GM12872 (cell line): ENCODE results near the gene ZNF714.

Source experiments
- CTCF ChIP-seq: IDR thresholded peaks from 3 replicates; pipeline ENCODE4 v1.5.1; 2011; ENCODE audit warnings: low read depth, mild to moderate bottlenecking, low read length, moderate library complexity; ENCODE audit not compliant: insufficient read depth

The ZNF714 gene

GRCh38 chr19:21115430-21115829, 33.4 kb downstream of the ZNF714 start:
- TF ChIP-seq CTCF, result no peak

- no peak for TF ChIP-seq CTCF
These were observed 35.3 kb downstream of the ZNF714 start for GRCh38 chr19:21117041-21117907.

GRCh38 chr19:21126078-21126477, 44.1 kb downstream of the ZNF714 start:
- no peak for TF ChIP-seq CTCF

- TF ChIP-seq CTCF, result no peak
These were observed 45.0 kb downstream of the ZNF714 start for GRCh38 chr19:21127001-21127400.

GRCh38 chr19:21127898-21128297, 45.9 kb downstream of the ZNF714 start:
- TF ChIP-seq CTCF, result no peak

- TF ChIP-seq CTCF, result no peak
These were observed 47.1 kb downstream of the ZNF714 start for GRCh38 chr19:21128901-21129698.

GRCh38 chr19:21130097-21130775, 48.2 kb downstream of the ZNF714 start:
- no peak for TF ChIP-seq CTCF
